ENCODE results near the gene RGS18.
"Not testable (repeated sequence)": the region's sequence is repeated elsewhere in the genome, so short reads cannot be mapped to it uniquely, and the experiment has no call there.

RGS18 gene

GRCh38 chr1:192167911-192168700 lies 9.8 kb downstream of the RGS18 start:
- peak; percentile 70 to 90 for DNase-seq

- DNase-seq, result no peak
Measured at GRCh38 chr1:192168964-192169363, 10.7 kb downstream of the RGS18 start.

GRCh38 chr1:192170196-192170984 lies 12.1 kb downstream of the RGS18 start:
- DNase-seq, result no peak

GRCh38 chr1:192171123-192171522 lies 12.9 kb downstream of the RGS18 start:
- no peak for DNase-seq

- no peak for DNase-seq
Measured at GRCh38 chr1:192175971-192176370, 17.7 kb downstream of the RGS18 start.

- no peak for DNase-seq
Measured at GRCh38 chr1:192183788-192184187, 25.5 kb downstream of the RGS18 start.

GRCh38 chr1:192186197-192186596 lies 27.9 kb downstream of the RGS18 start:
- no peak for DNase-seq

- DNase-seq, result no peak
Measured at GRCh38 chr1:192190066-192190465, 31.8 kb downstream of the RGS18 start.

- DNase-seq, result no peak
Measured at GRCh38 chr1:192201303-192201702, 43.0 kb downstream of the RGS18 start.

GRCh38 chr1:192224396-192224795 lies 66.1 kb downstream of the RGS18 start:
- DNase-seq, result no peak

GRCh38 chr1:192224846-192225245 lies 66.6 kb downstream of the RGS18 start:
- no peak for DNase-seq

- no peak for DNase-seq
Measured at GRCh38 chr1:192225266-192225665, 67.0 kb downstream of the RGS18 start.

- no peak for DNase-seq
Measured at GRCh38 chr1:192225703-192226102, 67.4 kb downstream of the RGS18 start.

- no peak for DNase-seq
Measured at GRCh38 chr1:192227330-192227729, 69.1 kb downstream of the RGS18 start.

GRCh38 chr1:192227980-192228379 lies 69.7 kb downstream of the RGS18 start:
- DNase-seq, result not testable (repeated sequence)

GRCh38 chr1:192232817-192233417 lies 74.7 kb downstream of the RGS18 start:
- no peak for DNase-seq

- DNase-seq, result no peak
Measured at GRCh38 chr1:192235127-192235526, 76.9 kb downstream of the RGS18 start.

Measured in NCI-H446 (cell line).